HG03354 (cell line): Measurements from ENCODE around the gene NOD1.
"Not testable (repeated sequence)": the region's sequence is repeated elsewhere in the genome, so short reads cannot be mapped to it uniquely, and the experiment has no call there.

Source experiments
- ATAC-seq: cut with Tn5 transposase; IDR thresholded peaks from one replicate; pipeline ENCODE4 v1.9.1; 2021; ENCODE audit warnings: mild to moderate bottlenecking; ENCODE audit not compliant: unreplicated experiment, poor library complexity, severe bottlenecking

The NOD1 gene

GRCh38 chr7:30478349-30479201 is at the start of gene NOD1:
Gene NOD1, minus strand, starts transcription at chr7:30478784. Its CDS starts 21,863 bp downstream, at chr7:30456921.
- ATAC-seq: peak; percentile 92

GRCh38 chr7:30527297-30527696 is 48.7 kb upstream of the NOD1 start:
- not testable (repeated sequence) for ATAC-seq

GRCh38 chr7:30526163-30526562 is 47.6 kb upstream of the NOD1 start:
- ATAC-seq: no peak

GRCh38 chr7:30525429-30525828 is 46.8 kb upstream of the NOD1 start:
- no peak for ATAC-seq

- no peak for ATAC-seq
These were observed 46.0 kb upstream of the NOD1 start for GRCh38 chr7:30524545-30524944.

- no peak for ATAC-seq
These were observed 44.9 kb upstream of the NOD1 start for GRCh38 chr7:30523466-30523865.

- ATAC-seq: no peak
These were observed 43.6 kb upstream of the NOD1 start for GRCh38 chr7:30522159-30522558.

GRCh38 chr7:30521532-30521931 is 42.9 kb upstream of the NOD1 start:
- ATAC-seq: no peak

GRCh38 chr7:30519122-30519521 is 40.5 kb upstream of the NOD1 start:
- no peak for ATAC-seq

- no peak for ATAC-seq
These were observed 37.2 kb upstream of the NOD1 start for GRCh38 chr7:30515761-30516160.

GRCh38 chr7:30514776-30515175 is 36.2 kb upstream of the NOD1 start:
- no peak for ATAC-seq

GRCh38 chr7:30514177-30514576 is 35.6 kb upstream of the NOD1 start:
- ATAC-seq: no peak

- no peak for ATAC-seq
These were observed 35.2 kb upstream of the NOD1 start for GRCh38 chr7:30513762-30514161.

GRCh38 chr7:30511973-30512662 is 33.5 kb upstream of the NOD1 start:
- no peak for ATAC-seq

GRCh38 chr7:30511494-30511893 is 32.9 kb upstream of the NOD1 start:
- no peak for ATAC-seq

GRCh38 chr7:30510124-30511075 is 31.8 kb upstream of the NOD1 start:
- peak; percentile 68 for ATAC-seq

- ATAC-seq: not testable (repeated sequence)
These were observed 30.7 kb upstream of the NOD1 start for GRCh38 chr7:30509171-30509857.

- not testable (repeated sequence) for ATAC-seq
These were observed 28.8 kb upstream of the NOD1 start for GRCh38 chr7:30507346-30507900.

- peak; percentile 23 for ATAC-seq
These were observed 26.7 kb upstream of the NOD1 start for GRCh38 chr7:30505174-30505697.
